GM18505 (cell line): ENCODE results near the gene PCDHA7.
"Not testable (repeated sequence)": the region's sequence is repeated elsewhere in the genome, so short reads cannot be mapped to it uniquely, and the experiment has no call there.

Source experiments
- ATAC-seq: cut with Tn5 transposase; IDR thresholded peaks from one replicate; pipeline ENCODE4 v1.9.1; 2021; ENCODE audit not compliant: unreplicated experiment
- POLR2A ChIP-seq: IDR thresholded peaks from 4 replicates; pipeline ENCODE4 v1.6.1; 2011; ENCODE audit warnings: borderline replicate concordance; ENCODE audit not compliant: insufficient read depth, insufficient read length; ENCODE audit errors: extremely low read depth

The PCDHA7 gene

DNA sequence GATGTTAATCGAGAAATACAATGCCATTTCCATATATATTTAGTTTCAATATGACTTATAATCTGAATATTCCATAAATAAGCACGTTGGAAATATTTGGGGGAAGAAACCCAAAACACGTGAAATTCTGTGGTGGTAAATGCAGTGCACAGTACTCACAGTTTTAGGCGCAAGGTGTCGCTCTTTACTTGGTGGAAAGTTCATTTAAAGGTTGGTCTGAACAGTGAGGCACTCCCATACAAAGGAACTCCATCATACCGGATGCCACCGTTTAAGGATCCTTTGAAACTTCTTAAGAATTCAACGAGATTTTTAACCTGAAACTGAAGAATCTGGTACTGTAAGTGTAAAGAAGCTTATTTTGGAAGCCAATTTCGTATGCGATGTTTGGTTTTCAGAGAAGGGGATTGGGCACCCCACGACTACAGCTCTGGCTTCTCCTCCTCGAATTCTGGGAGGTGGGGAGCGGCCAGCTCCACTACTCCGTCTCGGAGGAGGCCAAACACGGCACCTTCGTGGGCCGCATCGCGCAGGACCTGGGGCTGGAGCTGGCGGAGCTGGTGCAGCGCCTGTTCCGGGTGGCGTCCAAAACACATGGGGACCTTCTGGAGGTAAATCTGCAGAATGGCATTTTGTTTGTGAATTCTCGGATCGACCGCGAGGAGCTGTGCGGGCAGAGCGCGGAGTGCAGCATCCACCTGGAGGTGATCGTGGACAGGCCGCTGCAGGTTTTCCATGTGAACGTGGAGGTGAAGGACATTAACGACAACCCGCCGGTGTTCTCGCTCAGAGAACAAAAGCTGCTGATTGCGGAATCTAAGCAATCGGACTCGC is 34.9 kb downstream of the PCDHA7 start, which contains the start of gene PCDHA11:
Gene PCDHA11, plus strand, starts transcription at position 237 of the 834 bp plus-strand sequence. Its CDS starts 147 bp downstream, at position 384.
- TF ChIP-seq POLR2A: no peak
- no peak for ATAC-seq

DNA sequence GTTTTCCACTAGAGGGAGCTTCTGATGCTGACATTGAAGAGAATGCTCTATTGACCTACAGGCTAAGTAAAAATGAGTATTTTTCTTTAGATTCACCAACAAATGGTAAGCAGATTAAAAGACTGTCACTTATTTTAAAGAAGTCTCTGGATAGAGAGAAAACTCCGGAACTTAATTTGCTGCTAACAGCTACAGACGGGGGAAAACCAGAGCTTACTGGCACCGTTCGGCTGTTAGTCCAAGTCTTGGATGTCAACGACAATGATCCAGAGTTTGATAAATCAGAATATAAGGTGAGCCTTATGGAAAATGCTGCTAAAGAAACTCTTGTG is 35.5 kb downstream of the PCDHA7 start:
- ATAC-seq: no peak
- TF ChIP-seq POLR2A: no peak

DNA sequence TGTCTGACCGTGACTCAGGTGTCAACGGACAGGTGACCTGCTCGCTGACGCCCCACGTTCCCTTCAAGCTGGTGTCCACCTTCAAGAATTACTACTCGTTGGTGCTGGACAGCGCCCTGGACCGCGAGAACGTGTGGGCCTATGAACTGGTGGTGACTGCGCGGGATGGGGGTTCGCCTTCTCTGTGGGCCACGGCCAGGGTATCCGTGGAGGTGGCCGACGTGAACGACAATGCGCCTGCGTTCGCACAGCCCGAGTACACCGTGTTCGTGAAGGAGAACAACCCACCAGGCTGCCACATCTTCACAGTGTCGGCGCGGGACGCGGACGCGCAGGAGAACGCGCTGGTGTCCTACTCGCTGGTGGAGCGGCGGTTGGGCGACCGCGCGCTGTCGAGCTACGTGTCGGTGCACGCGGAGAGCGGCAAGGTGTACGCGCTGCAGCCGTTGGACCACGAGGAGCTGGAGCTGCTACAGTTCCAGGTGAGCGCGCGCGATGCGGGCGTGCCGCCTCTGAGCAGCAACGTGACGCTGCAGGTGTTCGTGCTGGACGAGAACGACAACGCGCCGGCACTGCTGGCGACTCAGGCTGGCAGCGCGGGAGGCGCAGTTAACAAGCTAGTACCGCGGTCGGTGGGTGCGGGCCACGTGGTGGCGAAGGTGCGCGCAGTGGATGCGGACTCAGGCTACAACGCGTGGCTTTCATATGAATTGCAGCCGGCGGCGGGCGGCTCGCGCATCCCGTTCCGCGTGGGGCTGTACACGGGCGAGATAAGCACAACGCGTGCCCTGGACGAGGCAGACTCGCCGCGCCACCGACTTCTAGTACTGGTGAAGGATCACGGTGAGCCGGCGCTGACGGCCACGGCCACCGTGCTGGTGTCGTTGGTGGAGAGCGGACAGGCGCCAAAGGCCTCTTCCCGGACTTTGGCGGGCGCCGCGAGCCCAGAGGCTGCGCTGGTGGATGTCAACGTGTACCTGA is 36.4 kb downstream of the PCDHA7 start:
- ATAC-seq: no peak
- no peak for TF ChIP-seq POLR2A

DNA sequence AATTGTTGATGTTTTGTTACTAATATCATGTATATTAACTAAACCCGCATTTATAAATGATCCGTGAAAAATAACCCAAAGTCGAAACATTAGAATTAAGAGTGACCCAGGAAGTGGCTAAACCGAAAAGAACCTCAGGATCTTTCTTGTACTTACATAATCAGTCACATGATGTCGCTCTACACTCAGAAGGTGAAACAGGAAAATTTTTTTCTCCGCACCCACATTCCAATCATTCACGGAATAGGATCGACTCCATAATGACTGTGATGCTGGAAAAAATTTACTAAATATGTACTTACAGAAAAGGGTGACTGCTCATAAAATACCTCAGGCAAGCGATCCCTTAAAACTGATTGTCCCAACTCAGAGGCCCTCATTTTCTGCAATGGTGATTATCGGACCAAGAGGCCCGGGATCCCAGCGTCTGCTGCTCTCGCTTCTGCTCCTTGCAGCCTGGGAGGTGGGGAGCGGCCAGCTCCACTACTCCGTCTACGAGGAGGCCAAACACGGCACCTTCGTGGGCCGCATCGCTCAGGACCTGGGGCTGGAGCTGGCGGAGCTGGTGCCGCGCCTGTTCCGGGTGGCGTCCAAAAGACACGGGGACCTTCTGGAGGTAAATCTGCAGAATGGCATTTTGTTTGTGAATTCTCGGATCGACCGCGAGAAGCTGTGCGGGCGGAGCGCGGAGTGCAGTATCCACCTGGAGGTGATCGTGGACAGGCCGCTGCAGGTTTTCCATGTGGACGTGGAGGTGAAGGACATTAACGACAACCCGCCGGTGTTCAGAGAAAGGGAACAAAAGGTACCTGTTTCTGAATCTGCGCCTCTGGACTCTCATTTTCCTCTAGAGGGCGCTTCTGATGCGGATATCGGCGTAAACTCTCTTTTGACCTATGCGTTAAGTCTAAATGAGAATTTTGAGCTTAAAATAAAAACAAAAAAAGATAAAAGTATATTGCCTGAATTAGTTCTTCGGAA is 41.3 kb downstream of the PCDHA7 start, which contains the start of gene PCDHA12:
Gene PCDHA12, plus strand, starts transcription at position 224 of the 981 bp plus-strand sequence. Its CDS starts 165 bp downstream, at position 389.
- ATAC-seq: no peak
- TF ChIP-seq POLR2A: no peak

DNA sequence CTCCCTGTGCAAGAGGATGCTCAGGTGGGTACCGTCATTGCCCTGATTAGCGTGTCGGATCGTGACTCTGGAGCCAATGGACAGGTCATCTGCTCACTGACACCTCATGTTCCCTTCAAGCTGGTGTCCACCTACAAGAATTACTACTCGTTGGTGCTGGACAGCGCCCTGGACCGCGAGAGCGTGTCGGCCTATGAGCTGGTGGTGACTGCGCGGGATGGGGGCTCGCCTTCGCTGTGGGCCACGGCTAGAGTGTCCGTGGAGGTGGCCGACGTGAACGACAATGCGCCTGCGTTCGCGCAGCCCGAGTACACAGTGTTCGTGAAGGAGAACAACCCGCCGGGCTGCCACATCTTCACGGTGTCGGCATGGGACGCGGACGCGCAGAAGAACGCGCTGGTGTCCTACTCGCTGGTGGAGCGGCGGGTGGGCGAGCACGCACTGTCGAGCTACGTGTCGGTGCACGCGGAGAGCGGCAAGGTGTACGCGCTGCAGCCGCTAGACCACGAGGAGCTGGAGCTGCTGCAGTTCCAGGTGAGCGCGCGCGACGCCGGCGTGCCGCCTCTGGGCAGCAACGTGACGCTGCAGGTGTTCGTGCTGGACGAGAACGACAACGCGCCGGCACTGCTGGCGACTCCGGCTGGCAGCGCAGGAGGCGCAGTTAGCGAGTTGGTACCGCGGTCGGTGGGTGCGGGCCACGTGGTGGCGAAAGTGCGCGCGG is 42.6 kb downstream of the PCDHA7 start:
- not testable (repeated sequence) for ATAC-seq

DNA sequence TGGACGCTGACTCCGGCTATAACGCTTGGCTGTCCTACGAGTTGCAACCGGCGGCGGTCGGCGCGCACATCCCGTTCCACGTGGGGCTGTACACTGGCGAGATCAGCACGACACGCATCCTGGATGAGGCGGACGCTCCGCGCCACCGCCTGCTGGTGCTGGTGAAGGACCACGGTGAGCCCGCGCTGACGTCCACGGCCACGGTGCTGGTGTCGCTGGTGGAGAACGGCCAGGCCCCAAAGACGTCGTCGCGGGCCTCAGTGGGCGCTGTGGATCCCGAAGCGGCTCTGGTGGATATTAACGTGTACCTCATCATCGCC is 43.2 kb downstream of the PCDHA7 start:
- TF ChIP-seq POLR2A: no peak
- ATAC-seq: no peak

DNA sequence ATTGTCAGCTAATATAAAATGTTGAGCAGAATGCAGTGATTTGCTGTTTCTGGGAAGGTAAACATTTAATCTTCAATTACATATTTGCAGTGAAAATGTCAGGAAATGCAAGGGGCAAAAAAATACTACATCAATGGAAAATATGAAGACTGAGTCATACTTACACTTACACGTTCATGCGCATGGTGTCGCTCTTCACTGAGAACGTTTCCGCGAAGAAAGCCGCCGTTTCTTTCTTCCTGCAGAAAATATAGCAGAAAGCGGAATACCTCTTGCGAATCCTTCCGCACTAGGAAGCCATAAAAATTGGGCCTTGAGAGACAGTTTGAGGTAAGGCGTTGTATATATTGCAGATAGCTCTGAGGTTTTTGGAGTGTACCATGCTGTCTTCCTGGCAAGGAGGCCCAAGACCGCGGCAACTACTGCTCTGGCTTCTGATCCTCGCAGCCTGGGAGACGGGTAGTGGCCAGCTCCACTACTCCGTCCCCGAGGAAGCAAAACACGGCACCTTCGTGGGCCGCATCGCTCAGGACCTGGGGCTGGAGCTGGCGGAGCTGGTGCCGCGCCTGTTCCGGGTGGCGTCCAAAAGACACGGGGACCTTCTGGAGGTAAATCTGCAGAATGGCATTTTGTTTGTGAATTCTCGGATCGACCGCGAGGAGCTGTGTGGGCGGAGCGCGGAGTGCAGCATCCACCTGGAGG is 48.0 kb downstream of the PCDHA7 start, which contains the start of gene PCDHA13:
Gene PCDHA13, plus strand, starts transcription at position 236 of the 702 bp plus-strand sequence. Its CDS starts 145 bp downstream, at position 381.
- ATAC-seq: no peak

DNA sequence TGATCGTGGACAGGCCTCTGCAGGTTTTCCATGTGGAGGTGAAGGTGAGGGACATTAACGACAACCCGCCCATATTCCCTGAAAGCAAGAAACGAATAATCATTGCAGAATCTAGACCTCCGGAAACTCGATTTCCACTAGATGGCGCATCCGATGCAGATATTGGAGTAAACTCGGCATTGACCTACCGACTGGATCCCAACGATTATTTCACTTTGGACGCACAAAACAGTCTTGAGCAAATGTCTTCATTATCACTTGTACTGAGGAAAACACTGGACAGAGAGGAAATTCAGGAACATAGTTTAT is 48.5 kb downstream of the PCDHA7 start:
- TF ChIP-seq POLR2A: no peak
- ATAC-seq: no peak

More for the DNA sequence above, 48.0 kb downstream of the PCDHA7 start, which contains the start of gene PCDHA13:
- TF ChIP-seq POLR2A: no peak

DNA sequence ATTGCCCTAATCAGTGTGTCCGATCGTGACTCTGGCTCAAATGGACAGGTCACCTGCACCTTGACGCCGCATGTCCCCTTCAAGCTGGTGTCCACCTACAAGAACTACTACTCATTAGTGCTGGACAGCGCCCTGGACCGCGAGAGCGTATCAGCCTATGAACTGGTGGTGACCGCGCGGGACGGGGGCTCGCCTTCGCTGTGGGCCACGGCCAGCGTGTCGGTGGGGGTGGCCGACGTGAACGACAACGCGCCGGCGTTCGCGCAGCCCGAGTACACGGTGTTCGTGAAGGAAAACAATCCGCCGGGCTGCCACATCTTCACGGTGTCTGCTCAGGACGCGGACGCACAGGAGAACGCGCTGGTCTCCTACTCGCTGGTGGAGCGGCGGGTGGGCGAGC is 49.3 kb downstream of the PCDHA7 start:
- no peak for ATAC-seq
- no peak for TF ChIP-seq POLR2A

DNA sequence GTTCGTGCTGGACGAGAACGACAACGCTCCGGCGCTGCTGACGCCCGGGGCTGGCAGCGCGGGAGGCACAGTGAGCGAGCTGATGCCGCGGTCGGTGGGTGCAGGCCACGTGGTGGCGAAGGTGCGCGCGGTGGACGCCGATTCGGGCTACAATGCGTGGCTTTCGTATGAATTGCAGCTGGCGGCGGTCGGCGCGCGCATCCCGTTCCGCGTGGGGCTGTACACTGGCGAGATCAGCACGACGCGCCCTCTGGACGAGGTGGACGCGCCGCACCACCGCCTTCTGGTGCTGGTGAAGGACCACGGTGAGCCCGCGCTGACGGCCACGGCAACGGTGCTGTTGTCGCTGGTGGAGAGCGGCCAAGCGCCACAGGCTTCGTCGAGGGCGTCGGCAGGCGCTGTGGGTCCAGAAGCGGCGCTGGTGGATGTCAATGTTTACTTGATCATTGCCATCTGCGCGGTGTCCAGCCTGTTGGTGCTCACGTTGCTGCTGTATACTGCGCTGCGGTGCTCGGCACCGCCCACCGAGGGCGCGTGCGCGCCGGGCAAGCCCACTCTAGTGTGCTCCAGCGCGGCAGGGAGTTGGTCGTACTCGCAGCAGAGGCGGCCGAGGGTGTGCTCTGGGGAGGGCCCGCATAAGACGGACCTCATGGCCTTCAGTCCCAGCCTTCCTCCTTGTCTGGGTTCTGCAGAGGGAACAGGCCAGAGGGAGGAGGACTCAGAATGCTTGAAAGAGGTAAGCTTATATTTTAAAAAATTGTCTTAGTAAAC is 50.0 kb downstream of the PCDHA7 start:
- ATAC-seq: no peak
- TF ChIP-seq POLR2A: no peak
